Left ventricle myocardium inferior (tissue), 1 donor: Measurements from ENCODE around the gene SLC37A4. TPM values are rescaled to one million over a fixed set of nuclear protein-coding genes. Genes with fewer than 3 reads are reported as not detected.
"Not testable (repeated sequence)": the region's sequence is repeated elsewhere in the genome, so short reads cannot be mapped to it uniquely, and the experiment has no call there.

Experiments
- DNase-seq: peaks from one replicate; pipeline ENCODE4 v3.0.0-alpha.2; 2020
- H3K27ac ChIP-seq: fragments of 200-600 bp; replicated peaks from 2 replicates; pipeline ENCODE4 v1.8.0; 2021
- H3K27me3 ChIP-seq: fragments of 200-600 bp; 2 replicates; pipeline ENCODE4 v1.8.0; 2021; ENCODE audit warnings: low read depth
- H3K36me3 ChIP-seq: fragments of 200-600 bp; 2 replicates; pipeline ENCODE4 v1.8.0; 2021
- H3K4me1 ChIP-seq: fragments of 200-600 bp; 2 replicates; pipeline ENCODE4 v1.8.0; 2021
- H3K4me3 ChIP-seq: fragments of 200-600 bp; 2 replicates; pipeline ENCODE4 v1.8.0; 2021; ENCODE audit warnings: mild to moderate bottlenecking, moderate library complexity
- H3K9me3 ChIP-seq: fragments of 200-600 bp; replicated peaks from 2 replicates; pipeline ENCODE4 v1.8.0; 2021
- CTCF ChIP-seq: fragments of 200-600 bp; IDR thresholded peaks from 2 replicates; pipeline ENCODE4 v1.8.0; 2021; ENCODE audit warnings: antibody characterized with exemption, mild to moderate bottlenecking, borderline replicate concordance
- intact Hi-C: fragments of 100-400 bp; cut with micrococcal nuclease; formaldehyde crosslinking; loops from one replicate; pipeline ENCODE4 v1.11.0; 2022
- total RNA-seq: library from RNA; stranded (reverse); fragmentation: NEBNext Ultra II Directional; extraction: Animal tissue kit (Norgen Biotek cat#: 25700); gene quantifications from one replicate; pipeline ENCODE4 v1.2.1, GENCODE V29; 2021
- donor health status: DM: no; HTN: yes; CAD: no; lungs with severe emphysema.

SLC37A4 gene
- total RNA-seq, 1 donor from 2014 or later = 5.4 TPM

GRCh38 chr11:118998822-118999221, 31.9 kb downstream of the SLC37A4 start:
- peaks cover 50% of the 10 kb centered on the region for H3K36me3 ChIP-seq
- no peak for DNase-seq
- H3K27ac ChIP-seq = peak overlapping the region; percentile 90
- H3K9me3 ChIP-seq = no peaks in the 10 kb centered on the region
- intact Hi-C loops = no loop called here
- TF ChIP-seq CTCF = no peak
- H3K27me3 ChIP-seq = no peaks in the 10 kb centered on the region
- H3K4me1 ChIP-seq = peaks cover 36% of the 10 kb centered on the region
- peak overlapping the region; percentile 99 for H3K4me3 ChIP-seq

- intact Hi-C loops = no loop called here
Observed at GRCh38 chr11:118998388-118998717, 32.3 kb downstream of the SLC37A4 start.

GRCh38 chr11:118997627-118998387, 32.9 kb downstream of the SLC37A4 start, which contains the start of gene CENATAC:
CENATAC (plus strand) TSS chr11:118998138; CDS start chr11:118998198, 60 bp downstream.
- intact Hi-C loops = no loop called here
- TF ChIP-seq CTCF = peak; percentile 28
- DNase-seq = peak; percentile 97

More at GRCh38 chr11:118998388-118998717, 32.3 kb downstream of the SLC37A4 start:
- Histone ChIP-seq H3K4me3 (peak overlapping the region; percentile 99), H3K27ac (peak overlapping the region; percentile 90), H3K36me3 (peaks cover 45% of the 10 kb centered on the region), H3K27me3 (no peaks in the 10 kb centered on the region), H3K4me1 (peaks cover 36% of the 10 kb centered on the region), H3K9me3 (no peaks in the 10 kb centered on the region)
- TF ChIP-seq CTCF = no peak
- DNase-seq = no peak

GRCh38 chr11:118996926-118997626, 33.6 kb downstream of the SLC37A4 start:
- peak overlapping the region; percentile 99 for H3K4me3 ChIP-seq
- TF ChIP-seq CTCF = peak; percentile 16
- no peak for DNase-seq
- peaks cover 32% of the 10 kb centered on the region for H3K36me3 ChIP-seq
- intact Hi-C loops = no loop called here
- no peaks in the 10 kb centered on the region for H3K9me3 ChIP-seq
- H3K4me1 ChIP-seq = peaks cover 36% of the 10 kb centered on the region
- no peaks in the 10 kb centered on the region for H3K27me3 ChIP-seq
- H3K27ac ChIP-seq = peak overlapping the region; percentile 90

More at GRCh38 chr11:118997627-118998387, 32.9 kb downstream of the SLC37A4 start, which contains the start of gene CENATAC:
- Histone ChIP-seq H3K27me3 (no peaks in the 10 kb centered on the region), H3K4me1 (peaks cover 36% of the 10 kb centered on the region), H3K36me3 (peaks cover 40% of the 10 kb centered on the region), H3K27ac (peak within 1 kb of the TSS; percentile 90), H3K4me3 (peak within 1 kb of the TSS; percentile 99), H3K9me3 (no peaks in the 10 kb centered on the region)

GRCh38 chr11:118991486-118992038, 39.1 kb downstream of the SLC37A4 start:
- H3K4me3 ChIP-seq, intact Hi-C loops, H3K36me3 ChIP-seq, DNase-seq, H3K4me1 ChIP-seq, H3K27ac ChIP-seq, H3K9me3 ChIP-seq, H3K27me3 ChIP-seq: not testable (repeated sequence)

GRCh38 chr11:118988280-118988679, 42.4 kb downstream of the SLC37A4 start:
- Histone ChIP-seq H3K36me3 (no peaks in the 10 kb centered on the region), H3K27ac (no peak overlapping the region), H3K9me3 (no peaks in the 10 kb centered on the region), H3K4me1 (no peaks in the 10 kb centered on the region), H3K4me3 (no peak overlapping the region), H3K27me3 (no peaks in the 10 kb centered on the region)
- intact Hi-C loops = no loop called here
- no peak for DNase-seq
- no peak for TF ChIP-seq CTCF
